ENCODE data around the gene HIVEP3.

The HIVEP3 gene

GRCh38 chr1:41846625-41847405, 71.9 kb downstream of the HIVEP3 start:
- DNase-seq (ENCODE audit: low spot score): peak; percentile 45

- no peak for DNase-seq (ENCODE audit: low spot score)
Measured at GRCh38 chr1:41844781-41845272, 73.9 kb downstream of the HIVEP3 start.

- no peak for DNase-seq (ENCODE audit: low spot score)
Measured at GRCh38 chr1:41844255-41844654, 74.5 kb downstream of the HIVEP3 start.

GRCh38 chr1:41842993-41843755, 75.5 kb downstream of the HIVEP3 start:
- DNase-seq (ENCODE audit: low spot score): peak; percentile 30

- no peak for DNase-seq (ENCODE audit: low spot score)
Measured at GRCh38 chr1:41842326-41842725, 76.4 kb downstream of the HIVEP3 start.

GRCh38 chr1:41840592-41841246, 78.0 kb downstream of the HIVEP3 start:
- DNase-seq (ENCODE audit: low spot score): peak; percentile 66

- no peak for DNase-seq (ENCODE audit: low spot score)
Measured at GRCh38 chr1:41838266-41838665, 80.5 kb downstream of the HIVEP3 start.

- no peak for DNase-seq (ENCODE audit: low spot score)
Measured at GRCh38 chr1:41837691-41838090, 81.0 kb downstream of the HIVEP3 start.

- DNase-seq (ENCODE audit: low spot score): no peak
Measured at GRCh38 chr1:41835485-41835884, 83.2 kb downstream of the HIVEP3 start.

- DNase-seq (ENCODE audit: low spot score): no peak
Measured at GRCh38 chr1:41833519-41834000, 85.2 kb downstream of the HIVEP3 start.

- no peak for DNase-seq (ENCODE audit: low spot score)
Measured at GRCh38 chr1:41830726-41831125, 88.0 kb downstream of the HIVEP3 start.

GRCh38 chr1:41827991-41828570, 90.6 kb downstream of the HIVEP3 start:
- no peak for DNase-seq (ENCODE audit: low spot score)

GRCh38 chr1:41823471-41823870, 95.3 kb downstream of the HIVEP3 start:
- DNase-seq (ENCODE audit: low spot score): peak; percentile 39

GRCh38 chr1:41822866-41823265, 95.9 kb downstream of the HIVEP3 start:
- no peak for DNase-seq (ENCODE audit: low spot score)

GRCh38 chr1:41819843-41820242, 98.9 kb downstream of the HIVEP3 start:
- no peak for DNase-seq (ENCODE audit: low spot score)

GRCh38 chr1:41819069-41819468, 99.7 kb downstream of the HIVEP3 start:
- no peak for DNase-seq (ENCODE audit: low spot score)

- no peak for DNase-seq (ENCODE audit: low spot score)
Measured at GRCh38 chr1:41816061-41816460, 102.7 kb downstream of the HIVEP3 start.

GRCh38 chr1:41813755-41814745, 104.7 kb downstream of the HIVEP3 start:
- DNase-seq (ENCODE audit: low spot score): no peak

- DNase-seq (ENCODE audit: low spot score): no peak
Measured at GRCh38 chr1:41813226-41813625, 105.5 kb downstream of the HIVEP3 start.

- peak; percentile 1 for DNase-seq (ENCODE audit: low spot score)
Measured at GRCh38 chr1:41812453-41812852, 106.3 kb downstream of the HIVEP3 start.

GRCh38 chr1:41812051-41812450, 106.7 kb downstream of the HIVEP3 start:
- DNase-seq (ENCODE audit: low spot score): peak; percentile 65

Data from kidney tubule cell (primary cell).